ENCODE measurements around the gene MAGI1. TPM values are rescaled to one million over a fixed set of nuclear protein-coding genes. Genes with fewer than 3 reads are reported as not detected.
"Not testable (repeated sequence)": the region's sequence is repeated elsewhere in the genome, so short reads cannot be mapped to it uniquely, and the experiment has no call there.

MAGI1 gene
- total RNA-seq, 2 donors from 2014 or later: 38.6 to 45.1 TPM

GRCh38 chr3:66048051-66048395 is 9.3 kb upstream of the MAGI1 start:
- Histone ChIP-seq H3K9me3 (ENCODE audit: control insufficient read depth, low read length) (peaks cover 6% of the 10 kb centered on the region), H3K36me3 (ENCODE audit: control insufficient read depth, insufficient read depth, low read length) (no peaks in the 10 kb centered on the region), H3K27me3 (ENCODE audit: control insufficient read depth, insufficient read depth, low read length, poor library complexity, severe bottlenecking) (no peaks in the 10 kb centered on the region), H3K4me1 (ENCODE audit: control insufficient read depth, insufficient read depth, low read length) (peaks cover 3% of the 10 kb centered on the region), H3K4me3 (ENCODE audit: low read length) (no peak overlapping the region), H3K9ac (ENCODE audit: extremely low read depth, low read length, poor library complexity, severe bottlenecking) (no peak overlapping the region), H3K27ac (ENCODE audit: low read depth, low read length) (no peak overlapping the region)
- Mint-ChIP-seq H3K27me3 (ENCODE audit: insufficient read depth) (no peaks in the 10 kb centered on the region), H3K4me3 (no peak overlapping the region), H3K4me1 (peaks cover 7% of the 10 kb centered on the region), H3K27ac (no peak overlapping the region), H3K36me3 (ENCODE audit: low read depth) (no peaks in the 10 kb centered on the region), H3K9me3 (peaks cover 5% of the 10 kb centered on the region)
- DNase-seq: no peak
- TF ChIP-seq, protein P1, sequence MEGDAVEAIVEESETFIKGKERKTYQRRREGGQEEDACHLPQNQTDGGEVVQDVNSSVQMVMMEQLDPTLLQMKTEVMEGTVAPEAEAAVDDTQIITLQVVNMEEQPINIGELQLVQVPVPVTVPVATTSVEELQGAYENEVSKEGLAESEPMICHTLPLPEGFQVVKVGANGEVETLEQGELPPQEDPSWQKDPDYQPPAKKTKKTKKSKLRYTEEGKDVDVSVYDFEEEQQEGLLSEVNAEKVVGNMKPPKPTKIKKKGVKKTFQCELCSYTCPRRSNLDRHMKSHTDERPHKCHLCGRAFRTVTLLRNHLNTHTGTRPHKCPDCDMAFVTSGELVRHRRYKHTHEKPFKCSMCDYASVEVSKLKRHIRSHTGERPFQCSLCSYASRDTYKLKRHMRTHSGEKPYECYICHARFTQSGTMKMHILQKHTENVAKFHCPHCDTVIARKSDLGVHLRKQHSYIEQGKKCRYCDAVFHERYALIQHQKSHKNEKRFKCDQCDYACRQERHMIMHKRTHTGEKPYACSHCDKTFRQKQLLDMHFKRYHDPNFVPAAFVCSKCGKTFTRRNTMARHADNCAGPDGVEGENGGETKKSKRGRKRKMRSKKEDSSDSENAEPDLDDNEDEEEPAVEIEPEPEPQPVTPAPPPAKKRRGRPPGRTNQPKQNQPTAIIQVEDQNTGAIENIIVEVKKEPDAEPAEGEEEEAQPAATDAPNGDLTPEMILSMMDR (conservative IDR thresholded peaks at IDR 0.05): no peak

GRCh38 chr3:66047311-66048050 is 8.8 kb upstream of the MAGI1 start:
- H3K9me3 ChIP-seq (ENCODE audit: control insufficient read depth, low read length): peaks cover 6% of the 10 kb centered on the region
- 82 to 84% methylated on average over 5 to 6 of the region's 6 CpGs for WGBS, 2 experiments (ENCODE audit: insufficient coverage in 1 of 2, insufficient read length in 1 of 2)
- Mint-ChIP-seq H3K36me3 (ENCODE audit: low read depth) (no peaks in the 10 kb centered on the region), H3K4me1 (peaks cover 4% of the 10 kb centered on the region), H3K27ac (no peak overlapping the region), H3K4me3 (no peak overlapping the region), H3K27me3 (ENCODE audit: insufficient read depth) (no peaks in the 10 kb centered on the region), H3K9me3 (peaks cover 5% of the 10 kb centered on the region)
- no peak overlapping the region for H3K27ac ChIP-seq (ENCODE audit: low read depth, low read length)
- no peak overlapping the region for H3K9ac ChIP-seq (ENCODE audit: extremely low read depth, low read length, poor library complexity, severe bottlenecking)
- H3K36me3 ChIP-seq (ENCODE audit: control insufficient read depth, insufficient read depth, low read length): no peaks in the 10 kb centered on the region
- H3K4me1 ChIP-seq (ENCODE audit: control insufficient read depth, insufficient read depth, low read length): no peaks in the 10 kb centered on the region
- DNase-seq: no peak
- H3K27me3 ChIP-seq (ENCODE audit: control insufficient read depth, insufficient read depth, low read length, poor library complexity, severe bottlenecking): no peaks in the 10 kb centered on the region
- no peak overlapping the region for H3K4me3 ChIP-seq (ENCODE audit: low read length)
- TF ChIP-seq, protein P1 (conservative IDR thresholded peaks at IDR 0.05): no peak

- not testable (repeated sequence) for H3K4me3 ChIP-seq (ENCODE audit: low read length); H3K27ac ChIP-seq (ENCODE audit: low read depth, low read length); H3K9ac ChIP-seq (ENCODE audit: extremely low read depth, low read length, poor library complexity, severe bottlenecking); H3K27me3 ChIP-seq (ENCODE audit: control insufficient read depth, insufficient read depth, low read length, poor library complexity, severe bottlenecking); H3K27ac Mint-ChIP-seq; H3K27me3 Mint-ChIP-seq (ENCODE audit: insufficient read depth); H3K4me1 ChIP-seq (ENCODE audit: control insufficient read depth, insufficient read depth, low read length); DNase-seq; H3K36me3 Mint-ChIP-seq (ENCODE audit: low read depth); H3K4me1 Mint-ChIP-seq; H3K36me3 ChIP-seq (ENCODE audit: control insufficient read depth, insufficient read depth, low read length); H3K4me3 Mint-ChIP-seq; H3K9me3 Mint-ChIP-seq; H3K9me3 ChIP-seq (ENCODE audit: control insufficient read depth, low read length)
- 86 to 100% methylated on average over 1 to 2 of the region's 2 CpGs for WGBS, 2 experiments (ENCODE audit: insufficient coverage in 1 of 2, insufficient read length in 1 of 2)
Measured at GRCh38 chr3:66046321-66046720, 7.6 kb upstream of the MAGI1 start.

- TF ChIP-seq, protein P1 (conservative IDR thresholded peaks at IDR 0.05): no peak
- Mint-ChIP-seq H3K27me3 (ENCODE audit: insufficient read depth) (peaks cover 14% of the 10 kb centered on the region), H3K4me3 (no peak overlapping the region)
Measured at GRCh38 chr3:66041828-66042227, 3.1 kb upstream of the MAGI1 start.

More at GRCh38 chr3:66041828-66042227, 3.1 kb upstream of the MAGI1 start:
- no peaks in the 10 kb centered on the region for H3K9me3 Mint-ChIP-seq
- no peaks in the 10 kb centered on the region for H3K36me3 ChIP-seq (ENCODE audit: control insufficient read depth, insufficient read depth, low read length)
- H3K27ac ChIP-seq (ENCODE audit: low read depth, low read length): no peak overlapping the region
- H3K4me3 ChIP-seq (ENCODE audit: low read length): no peak overlapping the region
- no peak overlapping the region for H3K27ac Mint-ChIP-seq
- H3K4me1 ChIP-seq (ENCODE audit: control insufficient read depth, insufficient read depth, low read length): no peaks in the 10 kb centered on the region
- H3K36me3 Mint-ChIP-seq (ENCODE audit: low read depth): no peaks in the 10 kb centered on the region
- H3K27me3 ChIP-seq (ENCODE audit: control insufficient read depth, insufficient read depth, low read length, poor library complexity, severe bottlenecking): no peaks in the 10 kb centered on the region
- peaks cover 7% of the 10 kb centered on the region for H3K4me1 Mint-ChIP-seq
- no peak overlapping the region for H3K9ac ChIP-seq (ENCODE audit: extremely low read depth, low read length, poor library complexity, severe bottlenecking)
- H3K9me3 ChIP-seq (ENCODE audit: control insufficient read depth, low read length): no peaks in the 10 kb centered on the region
- DNase-seq: no peak
